PC-3 (cell line): ENCODE results near the gene ANKS1A.

Experiments
- EZH2 ChIP-seq: fragments of 300-600 bp; sonication (generic); IDR thresholded peaks from one replicate; pipeline ENCODE4 v1.6.1; 2017; ENCODE audit warnings: antibody characterized with exemption, mild to moderate bottlenecking, low read length; ENCODE audit not compliant: unreplicated experiment
- TF ChIP-seq, protein P1 (sequence below): fragments of 300-600 bp; sonication (generic); conservative IDR thresholded peaks from 2 replicates; pipeline ENCODE4 v1.5.1; 2017; ENCODE audit warnings: antibody characterized with exemption, low read depth, mild to moderate bottlenecking, low read length

DNA sequence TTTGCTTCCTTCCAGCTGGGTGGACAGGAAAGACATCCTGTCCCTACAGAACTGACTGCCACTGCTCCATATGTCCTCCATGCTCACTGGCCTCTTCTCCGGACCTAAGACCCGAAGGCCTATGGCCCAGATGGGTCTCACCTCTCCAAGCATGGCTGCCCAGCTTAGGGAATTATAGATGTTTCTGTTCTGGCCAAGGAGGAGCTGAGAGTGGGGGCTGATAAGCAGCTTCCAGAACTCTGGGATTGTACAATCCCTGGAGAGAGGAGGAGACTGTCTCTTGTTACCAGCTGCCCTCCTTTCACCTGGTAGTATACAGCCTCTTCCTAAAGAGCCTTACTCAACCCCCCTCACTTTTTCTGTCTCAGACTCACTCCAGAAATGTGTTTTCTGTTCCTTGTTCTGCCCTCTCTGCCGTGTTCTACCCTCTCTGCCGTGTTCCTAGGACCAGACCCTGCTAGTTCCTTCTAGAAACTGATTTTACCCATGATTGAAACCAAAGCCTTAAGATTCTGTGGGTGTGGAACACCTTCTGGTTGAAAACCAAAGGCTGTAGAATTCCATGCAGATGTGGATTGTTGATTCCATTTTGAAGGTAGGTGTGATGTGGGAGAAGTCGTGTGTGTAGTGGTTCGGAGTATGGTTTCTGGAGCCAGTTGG lies 28.7 kb downstream of the ANKS1A start:
- TF ChIP-seq EZH2, result no peak
- TF ChIP-seq, protein P1, sequence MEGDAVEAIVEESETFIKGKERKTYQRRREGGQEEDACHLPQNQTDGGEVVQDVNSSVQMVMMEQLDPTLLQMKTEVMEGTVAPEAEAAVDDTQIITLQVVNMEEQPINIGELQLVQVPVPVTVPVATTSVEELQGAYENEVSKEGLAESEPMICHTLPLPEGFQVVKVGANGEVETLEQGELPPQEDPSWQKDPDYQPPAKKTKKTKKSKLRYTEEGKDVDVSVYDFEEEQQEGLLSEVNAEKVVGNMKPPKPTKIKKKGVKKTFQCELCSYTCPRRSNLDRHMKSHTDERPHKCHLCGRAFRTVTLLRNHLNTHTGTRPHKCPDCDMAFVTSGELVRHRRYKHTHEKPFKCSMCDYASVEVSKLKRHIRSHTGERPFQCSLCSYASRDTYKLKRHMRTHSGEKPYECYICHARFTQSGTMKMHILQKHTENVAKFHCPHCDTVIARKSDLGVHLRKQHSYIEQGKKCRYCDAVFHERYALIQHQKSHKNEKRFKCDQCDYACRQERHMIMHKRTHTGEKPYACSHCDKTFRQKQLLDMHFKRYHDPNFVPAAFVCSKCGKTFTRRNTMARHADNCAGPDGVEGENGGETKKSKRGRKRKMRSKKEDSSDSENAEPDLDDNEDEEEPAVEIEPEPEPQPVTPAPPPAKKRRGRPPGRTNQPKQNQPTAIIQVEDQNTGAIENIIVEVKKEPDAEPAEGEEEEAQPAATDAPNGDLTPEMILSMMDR, result no peak
